Right lobe of liver (tissue), 4 donors: Measurements from ENCODE around the gene NCAPH2.

ENCODE experiments used
- CTCF ChIP-seq, 4 donors: fragments of 200-600 bp in 3 of 4; fragments of 450-650 bp in 1 of 4; IDR thresholded peaks; one replicate each; pipeline versions ENCODE4 v1.5.1 to v1.8.0; 2016 to 2022; ENCODE audit warnings: antibody characterized with exemption in 4 of 4, mild to moderate bottlenecking in 2 of 4
- POLR2A ChIP-seq: fragments of 450-650 bp; IDR thresholded peaks from one replicate; pipeline ENCODE4 v1.6.1; 2017; ENCODE audit warnings: antibody characterized with exemption, mild to moderate bottlenecking
- donor health status: DM: no; HTN: no; CAD: no.
- donor health status: DM: no; HTN: no; CAD: no.
- donor health status: DM: no; HTN: yes; CAD: no.

GRCh38 chr22:50561401-50562358 lies 53.7 kb downstream of the NCAPH2 start:
- no peak for TF ChIP-seq POLR2A
- no peak for TF ChIP-seq CTCF (IDR thresholded peaks at IDR 0.05)
